OCI-LY1 (cell line): Measurements from ENCODE around the gene MYZAP.

Experiments used
- EZH2 ChIP-seq: fragments of 200-600 bp; sonication (generic), shearing (Covaris generic); IDR thresholded peaks from 2 replicates; pipeline ENCODE4 v1.8.0; 2017; ENCODE audit warnings: borderline replicate concordance, mixed run types, mild to moderate bottlenecking, antibody characterized with exemption, low read length, moderate library complexity, mixed read lengths
- TF ChIP-seq, protein P1 (sequence below): fragments of 200-600 bp; sonication (generic), shearing (Covaris generic); IDR thresholded peaks from 2 replicates; pipeline ENCODE4 v1.5.1; 2017; ENCODE audit warnings: mild to moderate bottlenecking, antibody characterized with exemption, low read length, moderate library complexity, mixed read lengths

DNA sequence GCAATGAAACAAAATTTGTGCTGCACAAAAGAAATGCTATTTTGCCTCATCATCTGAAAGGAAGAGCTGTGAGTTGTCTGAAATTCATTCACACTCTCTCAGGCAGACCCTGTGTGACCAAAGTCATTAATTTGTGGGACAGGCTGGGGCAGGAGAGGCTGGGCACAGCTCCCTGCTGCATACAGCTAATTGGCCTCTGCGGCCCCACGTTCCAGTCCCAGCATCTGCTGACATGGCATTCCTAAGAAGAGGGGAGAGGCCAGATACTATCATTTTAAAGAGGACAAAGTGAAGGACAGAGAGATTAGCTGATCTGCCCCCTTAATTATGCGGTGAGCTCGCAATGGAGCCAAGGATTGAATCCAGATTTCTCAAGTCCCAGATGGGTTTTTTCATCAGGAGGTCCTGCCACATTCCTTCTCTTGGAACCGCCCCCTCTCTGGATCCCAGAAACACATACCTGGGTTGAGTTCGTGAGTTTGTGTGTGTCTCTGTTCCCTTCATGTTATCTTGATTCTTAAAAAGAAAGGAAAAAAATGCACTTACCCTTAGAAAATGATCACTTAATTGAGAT, 139.9 kb downstream of the MYZAP start:
- TF ChIP-seq, protein P1, sequence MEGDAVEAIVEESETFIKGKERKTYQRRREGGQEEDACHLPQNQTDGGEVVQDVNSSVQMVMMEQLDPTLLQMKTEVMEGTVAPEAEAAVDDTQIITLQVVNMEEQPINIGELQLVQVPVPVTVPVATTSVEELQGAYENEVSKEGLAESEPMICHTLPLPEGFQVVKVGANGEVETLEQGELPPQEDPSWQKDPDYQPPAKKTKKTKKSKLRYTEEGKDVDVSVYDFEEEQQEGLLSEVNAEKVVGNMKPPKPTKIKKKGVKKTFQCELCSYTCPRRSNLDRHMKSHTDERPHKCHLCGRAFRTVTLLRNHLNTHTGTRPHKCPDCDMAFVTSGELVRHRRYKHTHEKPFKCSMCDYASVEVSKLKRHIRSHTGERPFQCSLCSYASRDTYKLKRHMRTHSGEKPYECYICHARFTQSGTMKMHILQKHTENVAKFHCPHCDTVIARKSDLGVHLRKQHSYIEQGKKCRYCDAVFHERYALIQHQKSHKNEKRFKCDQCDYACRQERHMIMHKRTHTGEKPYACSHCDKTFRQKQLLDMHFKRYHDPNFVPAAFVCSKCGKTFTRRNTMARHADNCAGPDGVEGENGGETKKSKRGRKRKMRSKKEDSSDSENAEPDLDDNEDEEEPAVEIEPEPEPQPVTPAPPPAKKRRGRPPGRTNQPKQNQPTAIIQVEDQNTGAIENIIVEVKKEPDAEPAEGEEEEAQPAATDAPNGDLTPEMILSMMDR: no peak
- no peak for TF ChIP-seq EZH2
